Liver (tissue), 3 donors: ENCODE results near the gene RIPOR1.

Experiments used
- ATF3 ChIP-seq: IDR thresholded peaks from 2 replicates; pipeline ENCODE4 v1.6.1; 2016; ENCODE audit warnings: antibody characterized with exemption
- CTCF ChIP-seq: fragments of 150-350 bp; IDR thresholded peaks from 2 replicates; pipeline ENCODE4 v1.5.1; 2017; ENCODE audit warnings: improper control_type of control experiment, low read depth, low read length; ENCODE audit not compliant: missing input control
- EGR1 ChIP-seq, 2 donors: IDR thresholded peaks; 2 replicates each; pipeline ENCODE4 v1.6.1; 2016 to 2018; ENCODE audit warnings: antibody characterized with exemption in 2 of 2, low read depth in 2 of 2
- FOXA1 ChIP-seq: IDR thresholded peaks from 2 replicates; pipeline ENCODE4 v1.6.1; 2016; ENCODE audit warnings: antibody characterized with exemption
- FOXA2 ChIP-seq: IDR thresholded peaks from 2 replicates; pipeline ENCODE4 v1.6.1; 2016; ENCODE audit warnings: antibody characterized with exemption
- JUND ChIP-seq, 2 donors: IDR thresholded peaks; 2 replicates each; pipeline ENCODE4 v1.6.1; 2016; ENCODE audit warnings: antibody characterized with exemption in 2 of 2
- MAX ChIP-seq: IDR thresholded peaks from 2 replicates; pipeline ENCODE4 v1.6.1; 2016; ENCODE audit warnings: antibody characterized with exemption
- NR2F2 ChIP-seq: IDR thresholded peaks from 2 replicates; pipeline ENCODE4 v1.6.1; 2016; ENCODE audit warnings: antibody characterized with exemption
- REST ChIP-seq: IDR thresholded peaks from 2 replicates; pipeline ENCODE4 v1.6.1; 2016; ENCODE audit warnings: antibody characterized with exemption, mild to moderate bottlenecking
- SP1 ChIP-seq: IDR thresholded peaks from 2 replicates; pipeline ENCODE4 v1.6.1; 2018; ENCODE audit warnings: antibody characterized with exemption, mild to moderate bottlenecking
- TAF1 ChIP-seq: conservative IDR thresholded peaks from 2 replicates; pipeline ENCODE4 v1.6.1; 2016; ENCODE audit warnings: antibody characterized with exemption, mild to moderate bottlenecking
- YY1 ChIP-seq: IDR thresholded peaks from 2 replicates; pipeline ENCODE4 v1.6.1; 2016; ENCODE audit warnings: antibody characterized with exemption, mild to moderate bottlenecking
- TF ChIP-seq, protein P1 (sequence below): IDR thresholded peaks from 2 replicates; pipeline ENCODE4 v1.6.1; 2016; ENCODE audit warnings: antibody characterized with exemption
- donor health status: healthy.
- donor health status: healthy.

DNA sequence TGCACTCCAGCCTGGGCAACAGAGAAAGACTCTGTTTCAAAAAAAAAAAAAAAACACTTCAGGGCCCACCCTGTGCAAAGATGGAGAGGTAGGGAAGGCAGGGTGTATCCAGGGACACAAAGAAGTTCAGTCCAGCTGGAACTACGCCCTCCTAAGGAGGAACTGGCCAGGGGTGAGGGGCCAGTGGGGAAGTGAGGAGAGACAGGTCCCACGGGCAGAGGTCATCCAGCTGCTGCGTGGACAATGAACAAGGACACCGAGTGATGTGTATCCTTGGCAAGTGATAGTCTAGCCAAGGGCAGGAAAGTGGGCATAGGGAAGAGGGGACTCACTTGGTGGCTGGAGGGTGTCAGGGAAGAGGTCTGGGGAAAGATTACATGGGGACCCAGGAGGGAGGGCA is 9.4 kb upstream of the RIPOR1 start:
- TF ChIP-seq CTCF (no peak), SP1 (no peak), ATF3 (no peak), FOXA1 (no peak), JUND (IDR thresholded peaks at IDR 0.05) (no peak), REST (no peak), MAX (no peak), EGR1 (IDR thresholded peaks at IDR 0.05; ENCODE audit: low read depth in 2 of 2) (no peak), TAF1 (no peak), YY1 (no peak), NR2F2 (no peak), FOXA2 (no peak)
- TF ChIP-seq, protein P1, sequence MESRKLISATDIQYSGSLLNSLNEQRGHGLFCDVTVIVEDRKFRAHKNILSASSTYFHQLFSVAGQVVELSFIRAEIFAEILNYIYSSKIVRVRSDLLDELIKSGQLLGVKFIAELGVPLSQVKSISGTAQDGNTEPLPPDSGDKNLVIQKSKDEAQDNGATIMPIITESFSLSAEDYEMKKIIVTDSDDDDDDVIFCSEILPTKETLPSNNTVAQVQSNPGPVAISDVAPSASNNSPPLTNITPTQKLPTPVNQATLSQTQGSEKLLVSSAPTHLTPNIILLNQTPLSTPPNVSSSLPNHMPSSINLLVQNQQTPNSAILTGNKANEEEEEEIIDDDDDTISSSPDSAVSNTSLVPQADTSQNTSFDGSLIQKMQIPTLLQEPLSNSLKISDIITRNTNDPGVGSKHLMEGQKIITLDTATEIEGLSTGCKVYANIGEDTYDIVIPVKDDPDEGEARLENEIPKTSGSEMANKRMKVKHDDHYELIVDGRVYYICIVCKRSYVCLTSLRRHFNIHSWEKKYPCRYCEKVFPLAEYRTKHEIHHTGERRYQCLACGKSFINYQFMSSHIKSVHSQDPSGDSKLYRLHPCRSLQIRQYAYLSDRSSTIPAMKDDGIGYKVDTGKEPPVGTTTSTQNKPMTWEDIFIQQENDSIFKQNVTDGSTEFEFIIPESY, result no peak
